Activated T-cell treated with anti-CD3 and anti-CD28 coated beads, Interleukin-2, amount 50 U/mL, for 4 hours (primary cell): Measurements from ENCODE around the gene NFIB. TPM values are rescaled to one million over a fixed set of nuclear protein-coding genes. Genes with fewer than 3 reads are reported as not detected.

ENCODE experiments used
- ATAC-seq, 2 donors: fragments of 200-7000 bp; cut with Tn5 transposase; one replicate each; pipeline ENCODE4 v1.10.0; 2021
- DNase-seq: peaks from one replicate; pipeline ENCODE4 v3.0.0-alpha.2; 2020
- H3K27me3 Mint-ChIP-seq: one replicate; pipeline ENCODE4 v1.8.0; 2021; ENCODE audit warnings: low read depth, mixed read lengths
- H3K36me3 Mint-ChIP-seq: one replicate; pipeline ENCODE4 v1.8.0; 2022; ENCODE audit warnings: mixed read lengths; ENCODE audit not compliant: insufficient read depth
- H3K4me1 Mint-ChIP-seq: one replicate; pipeline ENCODE4 v1.8.0; 2021; ENCODE audit warnings: low read depth, mixed read lengths
- H3K4me3 Mint-ChIP-seq: one replicate; pipeline ENCODE4 v1.8.0; 2021; ENCODE audit warnings: mild to moderate bottlenecking, moderate library complexity, mixed read lengths
- H3K9me3 Mint-ChIP-seq: one replicate; pipeline ENCODE4 v1.8.0; 2021; ENCODE audit warnings: mixed read lengths
- total RNA-seq, 3 donors: library from RNA; stranded (reverse); gene quantifications; one replicate each; pipeline ENCODE4 v1.2.1, GENCODE V29; 2021

Gene NFIB
- total RNA-seq, 3 donors from 2014 or later: 0.20 to 0.42 (median 0.30) TPM

- no peaks in the 10 kb centered on the region for H3K36me3 Mint-ChIP-seq
- H3K9me3 Mint-ChIP-seq: no peaks in the 10 kb centered on the region
- no peaks in the 10 kb centered on the region for H3K4me1 Mint-ChIP-seq
- ATAC-seq: no peak
- no peak for DNase-seq
- no peaks in the 10 kb centered on the region for H3K27me3 Mint-ChIP-seq
- H3K4me3 Mint-ChIP-seq: no peak overlapping the region
Observed at GRCh38 chr9:14193328-14193990, 120.5 kb downstream of the NFIB start.

DNA sequence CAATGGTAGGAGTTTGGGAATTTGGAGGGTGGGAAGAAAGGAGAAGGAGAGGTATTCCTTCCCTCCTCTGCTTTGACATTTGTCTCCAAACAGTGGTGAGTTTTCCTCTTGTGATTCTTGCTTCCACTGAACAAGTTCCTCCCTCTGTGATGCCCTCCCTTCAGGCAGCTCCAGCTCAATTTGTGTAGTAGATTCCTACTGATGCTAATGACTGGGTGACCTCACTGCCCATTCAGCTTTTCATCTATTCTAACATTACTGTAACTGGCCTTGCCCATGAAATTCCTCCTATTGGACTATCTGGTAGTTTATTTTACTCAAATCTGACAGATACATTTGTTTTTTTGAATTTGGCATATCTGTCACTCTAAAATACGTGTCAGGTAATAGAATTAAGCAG is 121.4 kb downstream of the NFIB start:
- H3K36me3 Mint-ChIP-seq: no peaks in the 10 kb centered on the region
- no peaks in the 10 kb centered on the region for H3K4me1 Mint-ChIP-seq
- H3K27me3 Mint-ChIP-seq: no peaks in the 10 kb centered on the region
- H3K4me3 Mint-ChIP-seq: no peak overlapping the region
- no peak for DNase-seq
- ATAC-seq: no peak
- no peaks in the 10 kb centered on the region for H3K9me3 Mint-ChIP-seq

- Mint-ChIP-seq H3K4me3 (no peak overlapping the region), H3K9me3 (no peaks in the 10 kb centered on the region), H3K4me1 (no peaks in the 10 kb centered on the region), H3K27me3 (no peaks in the 10 kb centered on the region), H3K36me3 (no peaks in the 10 kb centered on the region)
- ATAC-seq: no peak
- no peak for DNase-seq
Observed at GRCh38 chr9:14191512-14191911, 122.4 kb downstream of the NFIB start.

DNA sequence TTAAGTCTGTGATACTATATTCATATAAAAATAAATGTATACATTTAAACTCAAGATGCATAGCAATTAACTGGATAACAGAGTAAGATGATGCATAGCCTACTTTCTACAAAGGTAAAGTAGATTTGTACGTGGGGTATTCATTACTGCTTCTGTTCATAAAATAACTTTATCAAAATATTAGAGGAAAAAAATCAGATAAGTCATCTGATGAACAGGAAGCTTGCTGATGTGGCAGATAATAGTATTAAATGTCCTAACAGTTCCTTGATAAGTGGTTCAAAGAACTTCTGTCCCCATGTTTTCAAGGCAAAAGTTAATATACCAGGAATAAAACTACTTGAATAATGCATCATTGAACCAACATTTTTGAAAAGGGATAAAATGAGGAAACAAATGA is 123.7 kb downstream of the NFIB start:
- no peaks in the 10 kb centered on the region for H3K4me1 Mint-ChIP-seq
- ATAC-seq (no peak), DNase-seq (no peak)
- H3K4me3 Mint-ChIP-seq: no peak overlapping the region
- no peaks in the 10 kb centered on the region for H3K27me3 Mint-ChIP-seq
- no peaks in the 10 kb centered on the region for H3K36me3 Mint-ChIP-seq
- no peaks in the 10 kb centered on the region for H3K9me3 Mint-ChIP-seq

DNA sequence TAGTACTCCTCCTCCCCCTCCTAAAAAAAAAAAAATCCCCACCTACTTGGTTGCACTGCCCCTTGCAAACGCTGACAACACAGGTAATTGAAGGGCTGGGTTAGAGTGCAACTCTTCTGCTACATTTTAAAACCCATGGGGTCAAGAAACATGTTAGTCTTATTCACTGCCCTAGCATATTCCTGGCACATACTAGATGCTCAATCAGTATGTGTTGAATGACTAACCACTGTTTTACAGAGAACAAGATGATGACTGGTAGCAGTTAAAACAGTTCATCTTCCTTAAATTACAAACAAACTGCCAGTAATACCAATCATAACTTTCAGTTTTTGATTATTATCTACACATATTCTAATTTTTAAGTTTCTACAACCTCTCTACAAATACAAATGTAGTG is 124.4 kb downstream of the NFIB start:
- H3K4me1 Mint-ChIP-seq: no peaks in the 10 kb centered on the region
- DNase-seq: no peak
- no peaks in the 10 kb centered on the region for H3K36me3 Mint-ChIP-seq
- no peaks in the 10 kb centered on the region for H3K9me3 Mint-ChIP-seq
- no peak overlapping the region for H3K4me3 Mint-ChIP-seq
- no peak for ATAC-seq
- H3K27me3 Mint-ChIP-seq: no peaks in the 10 kb centered on the region

- no peaks in the 10 kb centered on the region for H3K36me3 Mint-ChIP-seq
- H3K4me1 Mint-ChIP-seq: no peaks in the 10 kb centered on the region
- no peaks in the 10 kb centered on the region for H3K27me3 Mint-ChIP-seq
- H3K4me3 Mint-ChIP-seq: no peak overlapping the region
- ATAC-seq: no peak
- no peaks in the 10 kb centered on the region for H3K9me3 Mint-ChIP-seq
- no peak for DNase-seq
Observed at GRCh38 chr9:14189146-14189545, 124.8 kb downstream of the NFIB start.

GRCh38 chr9:14188538-14188937 is 125.4 kb downstream of the NFIB start:
- DNase-seq (no peak), ATAC-seq (no peak)
- Mint-ChIP-seq H3K4me1 (no peaks in the 10 kb centered on the region), H3K36me3 (no peaks in the 10 kb centered on the region), H3K27me3 (no peaks in the 10 kb centered on the region), H3K9me3 (no peaks in the 10 kb centered on the region), H3K4me3 (no peak overlapping the region)

DNA sequence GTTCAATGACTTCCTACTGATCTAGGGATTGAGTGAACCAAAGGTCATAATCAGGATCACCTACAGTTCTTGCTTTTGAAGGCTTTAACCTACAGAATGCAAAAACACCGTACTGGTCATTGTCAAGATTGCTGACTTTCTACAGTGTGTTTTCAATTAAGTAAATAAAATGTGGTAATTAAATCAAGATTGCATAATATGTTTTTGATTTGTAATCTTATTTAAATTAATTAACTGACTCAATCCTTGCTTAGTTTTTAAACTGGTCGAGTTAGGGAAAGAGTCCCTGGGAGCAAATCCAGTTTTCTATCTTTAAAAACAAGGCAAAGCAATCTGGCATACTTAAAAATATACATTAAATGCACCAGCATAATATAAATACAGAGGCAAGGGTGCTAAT is 125.9 kb downstream of the NFIB start:
- Mint-ChIP-seq H3K9me3 (no peaks in the 10 kb centered on the region), H3K4me3 (no peak overlapping the region), H3K4me1 (no peaks in the 10 kb centered on the region), H3K36me3 (no peaks in the 10 kb centered on the region), H3K27me3 (no peaks in the 10 kb centered on the region)
- no peak for ATAC-seq
- DNase-seq: no peak

DNA sequence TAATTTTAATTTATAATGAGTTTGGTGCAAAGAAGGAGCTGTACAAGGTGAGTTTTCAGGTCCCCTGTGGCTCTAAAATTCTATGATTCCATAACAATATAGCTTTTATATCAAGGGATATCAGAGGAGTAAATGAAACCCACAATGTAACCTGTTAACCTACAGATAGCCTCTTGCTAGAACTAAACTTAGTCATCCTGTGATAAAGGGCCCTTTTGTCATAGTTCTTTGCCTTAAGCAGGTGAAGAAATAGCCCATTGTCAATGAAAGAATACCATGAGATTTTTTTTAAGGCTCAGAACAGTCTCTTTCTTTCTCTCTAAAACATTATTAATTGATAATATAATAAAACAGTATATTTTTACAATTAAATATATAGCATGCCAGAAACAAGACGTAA is 127.8 kb downstream of the NFIB start:
- ATAC-seq: no peak
- no peak overlapping the region for H3K4me3 Mint-ChIP-seq
- no peaks in the 10 kb centered on the region for H3K4me1 Mint-ChIP-seq
- H3K36me3 Mint-ChIP-seq: no peaks in the 10 kb centered on the region
- H3K27me3 Mint-ChIP-seq: no peaks in the 10 kb centered on the region
- no peak for DNase-seq
- no peaks in the 10 kb centered on the region for H3K9me3 Mint-ChIP-seq

- ATAC-seq: no peak
- H3K4me3 Mint-ChIP-seq: no peak overlapping the region
- peaks cover 2% of the 10 kb centered on the region for H3K27me3 Mint-ChIP-seq
- H3K36me3 Mint-ChIP-seq: no peaks in the 10 kb centered on the region
- no peak for DNase-seq
- H3K4me1 Mint-ChIP-seq: no peaks in the 10 kb centered on the region
- no peaks in the 10 kb centered on the region for H3K9me3 Mint-ChIP-seq
Observed at GRCh38 chr9:14185016-14185415, 128.9 kb downstream of the NFIB start.

DNA sequence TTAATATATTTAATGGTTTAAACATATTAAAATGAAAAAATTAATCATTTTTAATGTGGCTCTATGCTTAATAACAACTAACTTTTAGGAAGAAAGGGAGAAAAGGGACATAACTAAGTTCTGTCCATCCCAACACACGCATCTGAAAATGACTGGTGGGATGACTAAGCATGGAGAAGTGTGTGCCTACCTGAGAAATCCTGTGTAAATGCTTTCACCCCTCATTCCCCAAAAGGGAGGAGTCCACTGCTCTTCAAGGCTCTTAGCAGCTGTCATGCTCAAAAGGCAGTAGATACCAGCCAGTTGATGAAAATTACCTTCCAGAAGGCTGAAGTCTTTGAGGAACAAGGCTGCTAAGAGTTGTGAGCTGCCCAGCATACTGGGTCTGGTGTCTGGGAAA is 130.9 kb downstream of the NFIB start:
- H3K4me1 Mint-ChIP-seq: no peaks in the 10 kb centered on the region
- no peaks in the 10 kb centered on the region for H3K9me3 Mint-ChIP-seq
- H3K27me3 Mint-ChIP-seq: peaks cover 2% of the 10 kb centered on the region
- no peak overlapping the region for H3K4me3 Mint-ChIP-seq
- no peak for ATAC-seq
- H3K36me3 Mint-ChIP-seq: no peaks in the 10 kb centered on the region
- DNase-seq: no peak

- ATAC-seq: no peak
Observed at GRCh38 chr9:14180960-14181537, 132.9 kb downstream of the NFIB start.

DNA sequence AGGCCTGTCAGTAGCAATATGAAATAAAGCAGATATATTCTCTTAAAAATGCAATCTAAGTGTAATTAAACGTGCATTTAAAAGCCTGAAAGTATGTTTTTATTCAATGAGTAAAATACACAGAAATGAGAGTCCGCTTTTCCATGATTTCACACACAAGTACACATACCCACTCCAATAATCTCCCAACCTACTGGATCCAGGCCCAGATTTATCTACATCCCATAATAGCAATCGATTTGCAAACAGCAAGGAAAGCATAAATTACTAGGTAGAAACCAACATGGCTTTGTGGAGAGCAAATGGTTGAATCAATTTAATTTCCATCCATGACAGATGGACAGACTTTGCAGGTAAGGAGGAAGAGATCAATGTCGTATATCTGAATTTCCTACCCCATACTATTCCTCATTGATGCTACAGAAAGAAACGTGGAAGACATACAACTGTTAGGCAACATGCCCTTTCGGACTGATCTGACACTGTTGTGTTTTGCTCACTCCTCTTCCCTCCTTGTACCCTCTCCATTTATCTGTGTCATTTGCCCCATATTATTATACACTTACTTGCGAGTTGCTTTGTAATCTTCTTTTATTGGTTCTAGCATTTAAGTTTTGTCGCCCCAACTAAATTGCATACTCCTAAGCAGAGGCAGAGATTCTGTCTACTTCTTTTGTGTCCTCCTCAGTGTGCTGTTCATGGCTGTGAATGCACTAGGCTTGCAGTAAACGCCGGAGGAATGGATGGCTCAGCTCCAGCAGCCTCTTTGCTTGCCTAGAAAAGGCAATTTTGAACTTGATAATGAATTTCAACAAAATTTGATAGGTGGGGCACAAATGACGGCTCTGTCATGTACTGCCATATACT is 133.6 kb downstream of the NFIB start:
- no peak for DNase-seq
- no peaks in the 10 kb centered on the region for H3K36me3 Mint-ChIP-seq
- no peaks in the 10 kb centered on the region for H3K4me1 Mint-ChIP-seq
- ATAC-seq: no peak
- H3K9me3 Mint-ChIP-seq: no peaks in the 10 kb centered on the region
- no peak overlapping the region for H3K4me3 Mint-ChIP-seq
- H3K27me3 Mint-ChIP-seq: peaks cover 2% of the 10 kb centered on the region

More at GRCh38 chr9:14180960-14181537, 132.9 kb downstream of the NFIB start:
- Mint-ChIP-seq H3K27me3 (peaks cover 2% of the 10 kb centered on the region), H3K36me3 (no peaks in the 10 kb centered on the region), H3K9me3 (no peaks in the 10 kb centered on the region), H3K4me1 (no peaks in the 10 kb centered on the region), H3K4me3 (no peak overlapping the region)
- DNase-seq: no peak

- H3K9me3 Mint-ChIP-seq: no peaks in the 10 kb centered on the region
- H3K4me1 Mint-ChIP-seq: no peaks in the 10 kb centered on the region
- H3K36me3 Mint-ChIP-seq: no peaks in the 10 kb centered on the region
Observed at GRCh38 chr9:14179449-14179848, 134.5 kb downstream of the NFIB start.

GRCh38 chr9:14175778-14176177 is 138.2 kb downstream of the NFIB start:
- DNase-seq (no peak), ATAC-seq (no peak)
- Mint-ChIP-seq H3K36me3 (no peaks in the 10 kb centered on the region), H3K27me3 (peaks cover 4% of the 10 kb centered on the region), H3K9me3 (peaks cover 3% of the 10 kb centered on the region), H3K4me3 (no peak overlapping the region), H3K4me1 (no peaks in the 10 kb centered on the region)

More at GRCh38 chr9:14179449-14179848, 134.5 kb downstream of the NFIB start:
- ATAC-seq: no peak
- DNase-seq: no peak
- H3K4me3 Mint-ChIP-seq: no peak overlapping the region
- peaks cover 2% of the 10 kb centered on the region for H3K27me3 Mint-ChIP-seq
